ENCODE measurements around the gene ARHGAP4.
A peak's percentile ranks its signal among the peaks of the same experiment; 100 is the strongest.

Gene ARHGAP4

GRCh38 chrX:153901753-153902140 is 24.3 kb downstream of the ARHGAP4 start:
- in situ Hi-C loops (cut with HindIII; ENCODE audit: low pct_ligation_motif_present, low sequenced_read_pairs) = no loop called here
- H3K27ac ChIP-seq = no peak overlapping the region
- H3K27me3 ChIP-seq (replicated peaks) = no peaks in the 10 kb centered on the region
- DNase-seq = no peak
- H3K4me3 ChIP-seq (ENCODE audit: low read depth, low read length) = no peak overlapping the region
- H3K36me3 ChIP-seq (replicated peaks) = no peaks in the 10 kb centered on the region
- TF ChIP-seq, protein P1, sequence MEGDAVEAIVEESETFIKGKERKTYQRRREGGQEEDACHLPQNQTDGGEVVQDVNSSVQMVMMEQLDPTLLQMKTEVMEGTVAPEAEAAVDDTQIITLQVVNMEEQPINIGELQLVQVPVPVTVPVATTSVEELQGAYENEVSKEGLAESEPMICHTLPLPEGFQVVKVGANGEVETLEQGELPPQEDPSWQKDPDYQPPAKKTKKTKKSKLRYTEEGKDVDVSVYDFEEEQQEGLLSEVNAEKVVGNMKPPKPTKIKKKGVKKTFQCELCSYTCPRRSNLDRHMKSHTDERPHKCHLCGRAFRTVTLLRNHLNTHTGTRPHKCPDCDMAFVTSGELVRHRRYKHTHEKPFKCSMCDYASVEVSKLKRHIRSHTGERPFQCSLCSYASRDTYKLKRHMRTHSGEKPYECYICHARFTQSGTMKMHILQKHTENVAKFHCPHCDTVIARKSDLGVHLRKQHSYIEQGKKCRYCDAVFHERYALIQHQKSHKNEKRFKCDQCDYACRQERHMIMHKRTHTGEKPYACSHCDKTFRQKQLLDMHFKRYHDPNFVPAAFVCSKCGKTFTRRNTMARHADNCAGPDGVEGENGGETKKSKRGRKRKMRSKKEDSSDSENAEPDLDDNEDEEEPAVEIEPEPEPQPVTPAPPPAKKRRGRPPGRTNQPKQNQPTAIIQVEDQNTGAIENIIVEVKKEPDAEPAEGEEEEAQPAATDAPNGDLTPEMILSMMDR (IDR thresholded peaks at IDR 0.05; ENCODE audit: low read depth, low read length, missing control alignments) = no peak

GRCh38 chrX:153900831-153901752 is 25.0 kb downstream of the ARHGAP4 start:
- in situ Hi-C loops (cut with HindIII; ENCODE audit: low pct_ligation_motif_present, low sequenced_read_pairs) = no loop called here
- Histone ChIP-seq H3K27ac (no peak overlapping the region), H3K27me3 (replicated peaks) (no peaks in the 10 kb centered on the region), H3K4me3 (ENCODE audit: low read depth, low read length) (no peak overlapping the region), H3K36me3 (replicated peaks) (no peaks in the 10 kb centered on the region)
- TF ChIP-seq, protein P1 (IDR thresholded peaks at IDR 0.05; ENCODE audit: low read depth, low read length, missing control alignments) = no peak
- peak; percentile 75 for DNase-seq

GRCh38 chrX:153897899-153898298 is 28.2 kb downstream of the ARHGAP4 start:
- Histone ChIP-seq H3K27me3 (replicated peaks) (no peaks in the 10 kb centered on the region), H3K36me3 (replicated peaks) (no peaks in the 10 kb centered on the region), H3K4me3 (ENCODE audit: low read depth, low read length) (no peak overlapping the region), H3K27ac (no peak overlapping the region)
- TF ChIP-seq, protein P1 (IDR thresholded peaks at IDR 0.05; ENCODE audit: low read depth, low read length, missing control alignments) = no peak
- in situ Hi-C loops (cut with HindIII; ENCODE audit: low pct_ligation_motif_present, low sequenced_read_pairs) = no loop called here
- DNase-seq = no peak

DNA sequence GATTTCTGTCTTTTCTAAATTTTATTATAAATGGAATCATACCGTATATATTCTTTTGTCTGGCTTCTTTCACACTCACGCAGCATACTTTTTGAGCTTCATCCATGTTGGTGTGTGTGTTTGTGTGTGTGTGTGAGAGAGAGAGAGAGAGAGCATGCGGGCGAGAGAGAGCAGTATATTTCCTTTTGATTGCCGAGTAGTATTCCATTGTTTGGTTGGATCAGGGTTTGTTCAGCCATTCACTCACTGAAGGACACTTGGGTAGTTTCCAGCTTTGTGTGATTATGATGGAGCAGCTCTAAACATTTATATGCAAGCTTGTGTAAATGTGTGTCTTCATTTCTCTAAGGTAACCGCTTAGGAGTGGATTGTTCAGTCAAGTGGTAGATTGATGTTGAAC is 36.9 kb downstream of the ARHGAP4 start:
- Histone ChIP-seq H3K27ac (no peak overlapping the region), H3K4me3 (ENCODE audit: low read depth, low read length) (no peak overlapping the region), H3K27me3 (replicated peaks) (peaks cover 12% of the 10 kb centered on the region), H3K36me3 (replicated peaks) (no peaks in the 10 kb centered on the region)
- in situ Hi-C loops (cut with HindIII; ENCODE audit: low pct_ligation_motif_present, low sequenced_read_pairs) = no loop called here
- TF ChIP-seq, protein P1 (IDR thresholded peaks at IDR 0.05; ENCODE audit: low read depth, low read length, missing control alignments) = no peak
- no peak for DNase-seq

DNA sequence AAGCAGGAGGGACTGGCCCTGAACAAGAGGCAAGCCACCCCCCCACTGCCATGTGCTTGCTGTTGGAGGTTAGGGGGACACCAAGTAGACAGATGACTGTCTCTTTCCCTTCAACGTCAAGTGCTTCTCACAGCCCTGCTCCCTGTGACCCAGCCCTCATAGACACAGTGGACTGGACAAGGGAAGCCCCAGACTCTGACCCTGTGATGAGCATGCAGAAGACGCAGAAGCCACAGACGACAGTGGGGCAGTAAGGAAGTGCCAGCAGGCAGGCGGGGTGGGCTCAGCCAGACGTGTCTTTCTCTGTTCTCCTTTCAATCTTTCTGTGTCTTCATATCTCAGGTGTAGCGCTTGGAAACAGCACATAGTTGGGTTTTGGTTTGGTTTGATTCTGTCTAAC is 37.7 kb downstream of the ARHGAP4 start:
- no peak for DNase-seq
- Histone ChIP-seq H3K4me3 (ENCODE audit: low read depth, low read length) (no peak overlapping the region), H3K27ac (no peak overlapping the region), H3K27me3 (replicated peaks) (peaks cover 12% of the 10 kb centered on the region), H3K36me3 (replicated peaks) (no peaks in the 10 kb centered on the region)
- TF ChIP-seq, protein P1 (IDR thresholded peaks at IDR 0.05; ENCODE audit: low read depth, low read length, missing control alignments) = no peak
- in situ Hi-C loops (cut with HindIII; ENCODE audit: low pct_ligation_motif_present, low sequenced_read_pairs) = no loop called here
